ENCODE results near the gene GPR62.
A peak's percentile ranks its signal among the peaks of the same experiment; 100 is the strongest.

The GPR62 gene

GRCh38 chr3:51995346-51996163 lies 40.4 kb downstream of the GPR62 start, which contains the start of gene RPL29:
Gene RPL29 (minus strand): TSS chr3:51995895. CDS start chr3:51995461, 434 bp downstream.
- peak within 1 kb of the TSS; percentile 91 for H3K27ac ChIP-seq
- TF ChIP-seq, protein P1, sequence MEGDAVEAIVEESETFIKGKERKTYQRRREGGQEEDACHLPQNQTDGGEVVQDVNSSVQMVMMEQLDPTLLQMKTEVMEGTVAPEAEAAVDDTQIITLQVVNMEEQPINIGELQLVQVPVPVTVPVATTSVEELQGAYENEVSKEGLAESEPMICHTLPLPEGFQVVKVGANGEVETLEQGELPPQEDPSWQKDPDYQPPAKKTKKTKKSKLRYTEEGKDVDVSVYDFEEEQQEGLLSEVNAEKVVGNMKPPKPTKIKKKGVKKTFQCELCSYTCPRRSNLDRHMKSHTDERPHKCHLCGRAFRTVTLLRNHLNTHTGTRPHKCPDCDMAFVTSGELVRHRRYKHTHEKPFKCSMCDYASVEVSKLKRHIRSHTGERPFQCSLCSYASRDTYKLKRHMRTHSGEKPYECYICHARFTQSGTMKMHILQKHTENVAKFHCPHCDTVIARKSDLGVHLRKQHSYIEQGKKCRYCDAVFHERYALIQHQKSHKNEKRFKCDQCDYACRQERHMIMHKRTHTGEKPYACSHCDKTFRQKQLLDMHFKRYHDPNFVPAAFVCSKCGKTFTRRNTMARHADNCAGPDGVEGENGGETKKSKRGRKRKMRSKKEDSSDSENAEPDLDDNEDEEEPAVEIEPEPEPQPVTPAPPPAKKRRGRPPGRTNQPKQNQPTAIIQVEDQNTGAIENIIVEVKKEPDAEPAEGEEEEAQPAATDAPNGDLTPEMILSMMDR (conservative IDR thresholded peaks at IDR 0.05), result no peak

- H3K27ac ChIP-seq, result no peak overlapping the region
- TF ChIP-seq, protein P1 (conservative IDR thresholded peaks at IDR 0.05), result no peak
Observed at GRCh38 chr3:51997172-51997571, 42.0 kb downstream of the GPR62 start.

- H3K27ac ChIP-seq, result 0 out of 2 replicates have a peak overlapping the region, but pooled peaks have one; percentile 10
Observed at GRCh38 chr3:51997935-51998596, 42.9 kb downstream of the GPR62 start.

GRCh38 chr3:51998774-51999173 lies 43.6 kb downstream of the GPR62 start:
- TF ChIP-seq, protein P1 (conservative IDR thresholded peaks at IDR 0.05), result no peak
- no peak overlapping the region for H3K27ac ChIP-seq

More at GRCh38 chr3:51997935-51998596, 42.9 kb downstream of the GPR62 start:
- TF ChIP-seq, protein P1 (conservative IDR thresholded peaks at IDR 0.05), result no peak

DNA sequence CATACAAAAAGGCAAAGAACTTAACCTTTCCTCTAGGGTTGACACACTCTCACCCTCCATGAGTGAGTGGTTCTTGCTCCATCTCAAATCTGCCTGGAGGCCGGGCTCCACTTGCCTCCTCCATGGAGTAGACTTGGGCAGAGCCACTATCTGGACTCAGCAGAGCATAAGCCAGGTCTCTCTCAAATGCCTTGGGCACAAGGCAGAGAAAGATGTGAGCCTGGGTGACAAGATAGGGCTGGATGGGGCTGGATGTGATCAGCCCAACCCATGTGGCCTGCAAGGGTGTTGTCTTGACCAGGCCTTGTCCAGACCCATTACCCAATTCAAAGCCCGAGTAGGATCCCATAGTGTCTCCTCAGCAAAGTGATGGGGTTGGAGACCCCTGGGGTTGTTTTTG lies 44.7 kb downstream of the GPR62 start:
- H3K27ac ChIP-seq, result no peak overlapping the region
- TF ChIP-seq, protein P1 (conservative IDR thresholded peaks at IDR 0.05), result no peak

- TF ChIP-seq, protein P1 (conservative IDR thresholded peaks at IDR 0.05), result peak; percentile 95
- H3K27ac ChIP-seq, result peak overlapping the region; percentile 11; the same call in 1 of the 2 replicates
Observed at GRCh38 chr3:52001443-52001974, 46.3 kb downstream of the GPR62 start.

DNA sequence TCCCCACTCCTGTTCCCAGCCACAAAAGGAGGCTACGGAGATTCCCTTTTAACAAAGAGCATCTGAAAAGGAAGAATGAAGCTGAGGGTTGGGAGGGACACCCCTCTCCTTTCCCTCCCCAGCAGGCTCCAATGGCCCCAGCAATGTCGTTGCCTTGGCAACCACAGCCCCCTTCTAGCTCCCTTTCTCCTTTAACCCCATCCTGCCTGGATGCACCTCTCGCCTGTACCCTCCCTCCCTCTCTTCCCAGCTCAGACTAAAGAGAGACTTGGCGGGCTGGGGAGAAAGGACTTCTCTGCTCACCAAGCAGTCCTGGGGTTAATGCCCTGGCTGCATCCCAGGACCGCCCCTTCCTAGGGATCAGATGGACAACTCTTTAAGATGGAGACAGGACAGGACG lies 47.6 kb downstream of the GPR62 start:
- TF ChIP-seq, protein P1 (conservative IDR thresholded peaks at IDR 0.05), result no peak
- no peak overlapping the region for H3K27ac ChIP-seq

All from VCaP (cell line).